Sigmoid colon (tissue), 7 donors: ENCODE results near the gene PAK4. TPM values are rescaled to one million over a fixed set of nuclear protein-coding genes. Genes with fewer than 3 reads are reported as not detected.
"Not testable (repeated sequence)": the region's sequence is repeated elsewhere in the genome, so short reads cannot be mapped to it uniquely, and the experiment has no call there.

ENCODE experiments used
- DNase-seq: peaks from one replicate; pipeline ENCODE4 v3.0.0-alpha.2; 2019
- H3K27ac ChIP-seq, 4 donors: fragments of 200-600 bp; sonication (generic); one replicate each; pipeline ENCODE4 v1.5.1; 2016 to 2019; ENCODE audit warnings: mild to moderate bottlenecking in 1 of 4
- H3K27me3 ChIP-seq, 3 donors: fragments of 200-600 bp; sonication (generic); one replicate each; pipeline ENCODE4 v1.5.1; 2019; ENCODE audit warnings: mild to moderate bottlenecking in 1 of 3
- H3K36me3 ChIP-seq, 4 donors: fragments of 200-600 bp; sonication (generic); one replicate each; pipeline ENCODE4 v1.5.1; 2016 to 2019
- H3K4me1 ChIP-seq, 4 donors: fragments of 200-600 bp; sonication (generic); one replicate each; pipeline ENCODE4 v1.5.1; 2017 to 2019
- H3K4me3 ChIP-seq, 4 donors: fragments of 200-600 bp; sonication (generic); one replicate each; pipeline ENCODE4 v1.5.1; 2017 to 2019; ENCODE audit warnings: mild to moderate bottlenecking in 2 of 4, moderate library complexity in 1 of 4
- H3K9me3 ChIP-seq, 4 donors: fragments of 200-600 bp in 3 of 4; sonication (generic) in 3 of 4; one replicate each; pipeline versions ENCODE4 v1.5.1 to v1.6.1; 2013 to 2019
- CTCF ChIP-seq, 4 experiments: fragments of 450-650 bp in 3 of 4; fragments of 200-600 bp in 1 of 4; IDR thresholded peaks; one replicate each; pipeline ENCODE4 v1.5.1; 2016 to 2019; ENCODE audit warnings: antibody characterized with exemption in 4 of 4, mild to moderate bottlenecking in 3 of 4, moderate library complexity in 2 of 4
- EP300 ChIP-seq, 4 donors: sonication (generic); formaldehyde crosslinking; IDR thresholded peaks; one replicate each; pipeline ENCODE4 v1.6.1; 2017; ENCODE audit warnings: antibody characterized with exemption in 4 of 4
- POLR2A ChIP-seq, 2 donors: fragments of 450-650 bp; IDR thresholded peaks; one replicate each; pipeline ENCODE4 v1.6.1; 2016; ENCODE audit warnings: antibody characterized with exemption in 2 of 2, mild to moderate bottlenecking in 2 of 2, moderate library complexity in 2 of 2
- POLR2AphosphoS5 ChIP-seq, 4 donors: sonication (generic); formaldehyde crosslinking; IDR thresholded peaks; one replicate each; pipeline ENCODE4 v1.6.1; 2017; ENCODE audit warnings: antibody characterized with exemption in 4 of 4
- WGBS, 2 donors: extraction: QIAGEN DNeasy Blood & Tissue Kit; methylation state at CpG; one replicate each; pipeline ENCODE4 v1.1.7; 2013; 5-methylcytosine and 5-hydroxymethylcytosine counted together
- intact Hi-C: fragments of 100-400 bp; cut with DNase I; formaldehyde crosslinking; loops from one replicate; pipeline ENCODE4 v1.15.1; 2023
- polyA plus RNA-seq, 3 donors: library from polyadenylated mRNA; stranded (reverse); fragments of 200-250 nt; gene quantifications; one replicate each; pipeline ENCODE4 v1.2.3, GENCODE V29; 2013
- total RNA-seq, 4 donors: library from RNA; depleted of rRNA; stranded (reverse); fragments of >200 nt; gene quantifications; one replicate each; pipeline ENCODE4 v1.1.0, GENCODE V29; 2016
- donor health status: healthy with polysubstance abuse.
- donor health status: Bipolar disorder and iron deficiency.
- donor health status: healthy.

The PAK4 gene
- total and polyA plus RNA-seq, 7 donors: 6.2 to 62.0 (median 27.1) TPM

GRCh38 chr19:39141929-39142328 is 16.3 kb downstream of the PAK4 start:
- TF ChIP-seq POLR2AphosphoS5 (IDR thresholded peaks at IDR 0.05): no peak
- TF ChIP-seq POLR2A (IDR thresholded peaks at IDR 0.05): no peak
- no peak for TF ChIP-seq EP300 (IDR thresholded peaks at IDR 0.05)
- TF ChIP-seq CTCF (IDR thresholded peaks at IDR 0.05): no peak
- Histone ChIP-seq H3K36me3 (no peaks in the 10 kb centered on the region), H3K9me3 (no peaks in the 10 kb centered on the region), H3K4me3 (no peak overlapping the region), H3K27me3 (no peaks in the 10 kb centered on the region), H3K27ac (no peak overlapping the region), H3K4me1 (peaks cover 0 to 50% (median 48%) of the 10 kb centered on the region in 4 donors)
- DNase-seq: no peak
- intact Hi-C loops: no loop called here
- WGBS, 2 donors: 76 to 77% methylated on average over 11 of the region's 11 CpGs

GRCh38 chr19:39142630-39143029 is 17.0 kb downstream of the PAK4 start:
- intact Hi-C loops: no loop called here
- peaks cover 0 to 50% (median 48%) of the 10 kb centered on the region in 4 donors for H3K4me1 ChIP-seq
- WGBS, 2 donors: 87 to 89% methylated on average over 5 of the region's 5 CpGs

GRCh38 chr19:39143757-39144289 is 18.2 kb downstream of the PAK4 start:
- WGBS, 2 donors: 38 to 77% methylated on average over 5 of the region's 5 CpGs
- intact Hi-C loops: loop anchor here (2.0 kb wide), 1 partner anchor 19 kb away; the partner anchor contains the start of gene PAK4
- H3K27me3 ChIP-seq, H3K4me3 ChIP-seq, DNase-seq, H3K9me3 ChIP-seq, H3K36me3 ChIP-seq: not testable (repeated sequence)
- Histone ChIP-seq H3K27ac (peak overlapping the region; percentile 80 to 91 (median 87)), H3K4me1 (peaks cover 0 to 45% (median 44%) of the 10 kb centered on the region in 4 donors)

More at GRCh38 chr19:39142630-39143029, 17.0 kb downstream of the PAK4 start:
- Histone ChIP-seq H3K27me3 (no peaks in the 10 kb centered on the region), H3K27ac (no peak overlapping the region), H3K9me3 (no peaks in the 10 kb centered on the region), H3K4me3 (no peak overlapping the region), H3K36me3 (no peaks in the 10 kb centered on the region)
- TF ChIP-seq CTCF (IDR thresholded peaks at IDR 0.05): no peak
- no peak for TF ChIP-seq EP300 (IDR thresholded peaks at IDR 0.05)
- TF ChIP-seq POLR2AphosphoS5 (IDR thresholded peaks at IDR 0.05): no peak
- no peak for TF ChIP-seq POLR2A (IDR thresholded peaks at IDR 0.05)
- no peak for DNase-seq

- no peak for DNase-seq
- WGBS, 2 donors: 11 to 33% methylated on average over 14 of the region's 14 CpGs
- peaks cover 0 to 38% (median 38%) of the 10 kb centered on the region in 4 donors for H3K4me1 ChIP-seq
- no peaks in the 10 kb centered on the region for H3K27me3 ChIP-seq
- H3K36me3 ChIP-seq: no peaks in the 10 kb centered on the region
- H3K27ac ChIP-seq: peak overlapping the region; percentile 80 to 91 (median 87)
- H3K9me3 ChIP-seq: no peaks in the 10 kb centered on the region
- no peak for TF ChIP-seq POLR2A (IDR thresholded peaks at IDR 0.05)
- TF ChIP-seq POLR2AphosphoS5 (IDR thresholded peaks at IDR 0.05): no peak
- TF ChIP-seq EP300 (IDR thresholded peaks at IDR 0.05): no peak
- no peak for TF ChIP-seq CTCF (IDR thresholded peaks at IDR 0.05)
- peak overlapping the region in 2 of 4 donors; percentile 13 to 30 for H3K4me3 ChIP-seq
- intact Hi-C loops: loop anchor here (2.0 kb wide), 1 partner anchor 20 kb away; the partner anchor contains the start of gene PAK4
Observed at GRCh38 chr19:39144290-39145071, 18.9 kb downstream of the PAK4 start.
